ENCODE data around the gene LUZP2.

Gene LUZP2

GRCh38 chr11:24567380-24567779 is 70.5 kb downstream of the LUZP2 start:
- no peak for DNase-seq (ENCODE audit: low read depth)

DNA sequence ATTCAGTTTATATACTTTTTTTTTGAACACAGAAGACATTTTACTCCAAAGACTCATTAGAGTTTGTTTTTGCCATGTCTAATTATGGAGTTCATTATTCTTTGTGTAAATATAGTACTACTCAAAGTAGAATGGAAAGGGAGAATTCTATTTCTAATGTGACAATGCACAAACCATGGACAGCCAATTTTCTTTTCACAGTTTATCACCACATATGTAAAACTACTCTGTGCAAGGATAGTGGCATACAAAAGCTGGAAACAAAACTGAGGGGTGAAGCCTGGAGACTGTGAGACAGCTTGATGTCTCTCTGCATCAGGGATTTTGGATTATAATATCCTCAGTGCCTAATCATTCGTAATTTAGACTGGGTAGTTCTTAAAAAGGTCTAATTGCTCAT is 75.5 kb downstream of the LUZP2 start:
- DNase-seq (ENCODE audit: low read depth), result no peak

DNA sequence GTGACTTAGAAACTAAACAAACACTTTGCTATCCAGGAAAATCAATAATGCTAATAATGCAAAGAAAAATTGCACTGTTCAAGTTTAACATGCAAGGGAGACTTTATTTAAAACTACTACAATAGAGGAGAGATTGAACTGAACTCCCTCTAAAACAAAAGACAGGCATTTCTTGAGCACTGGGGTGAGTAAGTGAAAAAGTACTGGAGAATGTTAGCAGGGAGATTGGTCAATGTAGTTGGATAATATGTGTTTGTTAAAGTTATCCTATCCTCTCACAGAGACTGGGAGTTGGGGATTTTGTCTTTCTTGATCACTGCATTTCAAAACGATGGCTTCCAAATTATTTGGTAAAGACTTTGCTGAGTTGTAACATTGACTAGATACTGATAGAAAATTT is 77.6 kb downstream of the LUZP2 start:
- no peak for DNase-seq (ENCODE audit: low read depth)

DNA sequence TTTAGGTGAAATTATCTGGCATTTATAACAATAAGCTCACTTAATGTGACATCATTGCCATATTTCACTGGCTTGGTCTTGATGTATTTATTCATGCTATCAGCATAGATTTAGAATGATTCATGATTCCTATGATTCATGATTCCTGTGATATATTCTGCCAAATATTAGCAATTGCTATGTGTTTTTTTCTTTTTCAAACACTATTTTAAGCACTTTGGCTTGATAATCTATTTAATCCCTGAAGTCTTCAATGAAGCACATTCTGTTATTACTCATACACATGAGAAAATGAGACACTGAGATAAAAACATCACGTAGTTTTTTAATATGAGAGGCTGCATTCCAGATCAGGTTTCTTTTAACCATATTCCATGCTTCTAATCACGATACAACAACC is 78.5 kb downstream of the LUZP2 start:
- DNase-seq (ENCODE audit: low read depth), result no peak

GRCh38 chr11:24585192-24585591 is 88.3 kb downstream of the LUZP2 start:
- no peak for DNase-seq (ENCODE audit: low read depth)

- DNase-seq (ENCODE audit: low read depth), result no peak
Observed at GRCh38 chr11:24587635-24588034, 90.8 kb downstream of the LUZP2 start.

GRCh38 chr11:24588081-24588480 is 91.2 kb downstream of the LUZP2 start:
- DNase-seq (ENCODE audit: low read depth), result no peak

- no peak for DNase-seq (ENCODE audit: low read depth)
Observed at GRCh38 chr11:24589064-24589463, 92.2 kb downstream of the LUZP2 start.

GRCh38 chr11:24591283-24591682 is 94.4 kb downstream of the LUZP2 start:
- DNase-seq (ENCODE audit: low read depth), result no peak

DNA sequence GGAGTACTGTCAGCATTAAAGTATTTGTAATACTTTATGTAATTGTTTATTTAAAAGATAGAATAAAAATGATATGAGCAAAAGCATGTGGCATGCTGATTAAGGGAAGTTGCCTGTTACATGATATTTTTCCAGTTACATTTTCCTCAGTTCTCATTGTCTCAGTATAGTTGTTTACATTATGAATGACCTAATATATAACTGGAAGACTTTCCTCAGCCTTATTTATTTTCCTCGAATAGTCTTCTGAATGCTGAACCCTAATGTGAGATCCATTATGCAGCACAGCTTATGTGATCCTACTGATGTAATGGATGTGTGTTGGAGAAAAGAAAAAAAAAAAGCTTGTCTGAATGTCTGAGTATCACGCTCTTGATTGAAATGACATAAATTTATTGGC is 95.5 kb downstream of the LUZP2 start:
- no peak for DNase-seq (ENCODE audit: low read depth)

DNA sequence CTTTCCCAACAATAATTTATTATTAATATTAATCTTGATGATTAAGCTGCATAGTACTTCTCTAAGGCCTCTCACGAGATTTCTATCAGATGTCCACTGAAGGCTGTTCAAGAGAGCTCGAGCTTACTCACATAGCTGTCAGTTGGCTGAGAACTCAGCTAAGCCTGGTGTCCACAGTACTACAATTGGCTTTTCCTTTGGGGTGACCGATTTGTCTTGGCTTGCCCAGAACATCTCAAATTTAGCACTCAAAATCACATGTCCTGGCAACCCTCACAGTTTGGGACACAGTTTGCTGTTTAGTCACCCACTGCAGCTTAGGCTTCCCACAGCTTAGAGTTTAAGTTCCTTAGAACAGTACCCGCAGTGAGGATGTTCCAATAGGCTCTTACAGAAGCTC is 96.5 kb downstream of the LUZP2 start:
- DNase-seq (ENCODE audit: low read depth), result no peak

GRCh38 chr11:24594401-24594800 is 97.5 kb downstream of the LUZP2 start:
- no peak for DNase-seq (ENCODE audit: low read depth)

DNA sequence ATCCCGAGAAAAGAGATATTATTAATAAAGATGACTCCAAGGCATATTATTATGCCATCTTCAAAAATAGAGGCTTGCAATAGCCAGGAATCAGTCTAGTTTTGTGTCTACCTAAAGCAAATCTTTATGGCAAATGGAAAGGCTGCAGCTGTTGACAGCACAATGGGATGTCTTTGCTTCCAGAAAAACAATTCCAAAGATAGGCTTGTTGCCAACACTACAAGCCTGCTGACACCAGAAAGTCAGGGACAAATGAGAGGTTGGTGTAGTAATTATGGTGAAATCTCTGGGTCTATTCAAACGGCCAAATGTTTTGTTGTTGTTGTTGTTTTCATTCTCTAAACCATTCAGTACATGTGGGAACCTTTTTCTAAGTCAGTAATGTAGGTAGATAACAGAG is 101.8 kb downstream of the LUZP2 start:
- DNase-seq (ENCODE audit: low read depth), result no peak

- no peak for DNase-seq (ENCODE audit: low read depth)
Observed at GRCh38 chr11:24609192-24610119, 112.6 kb downstream of the LUZP2 start.

DNA sequence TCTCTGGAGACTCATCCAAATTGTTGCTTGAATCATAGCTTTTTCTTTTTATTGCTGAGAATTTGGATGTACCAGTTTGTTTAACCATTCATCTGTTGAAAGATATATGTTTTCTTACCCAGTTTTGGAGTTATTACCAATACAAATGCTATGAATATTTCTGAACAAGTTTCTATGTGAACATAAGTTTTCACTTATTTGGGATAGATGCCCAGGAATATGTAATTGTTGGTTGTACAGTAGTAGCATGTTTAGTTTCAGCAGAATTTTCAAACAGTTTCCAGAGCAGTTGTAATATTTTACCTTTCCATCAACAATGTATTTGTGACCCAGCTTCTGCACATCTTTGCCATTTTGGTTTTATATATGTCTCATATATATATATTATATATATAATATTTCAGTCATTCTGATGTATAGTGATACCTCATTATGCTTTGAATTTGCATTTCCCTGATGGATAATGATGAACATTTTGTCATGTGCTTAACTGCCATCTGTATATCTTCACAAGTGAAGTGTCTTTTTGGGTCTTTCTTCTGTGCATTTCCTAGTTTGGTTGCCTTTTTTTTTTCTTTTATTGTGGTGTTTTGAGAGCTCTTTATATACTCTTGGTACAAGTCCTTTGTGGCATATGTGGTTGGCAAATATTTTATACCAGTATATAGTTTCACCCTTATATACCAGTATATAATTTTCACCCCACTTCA is 118.8 kb downstream of the LUZP2 start:
- no peak for DNase-seq (ENCODE audit: low read depth)

- DNase-seq (ENCODE audit: low read depth), result no peak
Observed at GRCh38 chr11:24617856-24618255, 121.0 kb downstream of the LUZP2 start.

DNA sequence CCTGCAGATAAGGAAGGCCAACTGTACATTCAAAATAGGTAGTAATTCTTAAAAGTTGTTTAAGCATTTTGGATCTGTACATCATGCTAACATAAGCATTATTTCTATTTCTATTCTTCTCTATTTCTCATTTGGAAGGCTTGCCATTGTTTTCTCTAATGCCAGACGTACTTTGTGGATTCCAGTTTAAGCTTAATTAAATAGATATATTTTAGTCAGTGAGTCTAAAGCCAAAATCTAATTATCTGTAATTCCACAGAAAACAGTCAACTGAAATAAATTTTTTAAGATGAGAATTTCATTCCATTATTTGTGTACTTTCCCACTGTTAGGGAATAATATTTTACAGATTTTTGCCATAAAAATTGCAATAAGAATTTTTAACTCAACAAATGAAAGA is 123.0 kb downstream of the LUZP2 start:
- DNase-seq (ENCODE audit: low read depth), result no peak

DNA sequence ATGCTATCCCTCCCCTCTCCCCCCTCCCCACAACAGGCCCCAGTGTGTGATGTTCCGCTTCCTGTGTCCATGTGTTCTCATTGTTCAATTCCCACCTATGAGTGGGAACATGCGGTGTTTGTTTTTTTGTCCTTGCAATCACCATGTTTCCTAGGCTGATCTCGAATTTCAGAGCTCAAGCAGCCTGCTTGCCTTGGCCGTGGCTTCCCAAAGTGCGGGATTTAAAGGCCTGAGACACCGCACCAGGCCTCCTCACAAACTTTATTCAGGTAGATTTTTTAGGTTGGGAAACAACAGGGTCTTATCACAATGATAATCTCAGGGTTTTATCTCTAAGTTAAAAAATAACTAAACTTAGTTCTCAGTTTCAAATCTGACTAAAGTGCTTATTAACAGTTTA is 125.4 kb downstream of the LUZP2 start:
- DNase-seq (ENCODE audit: low read depth), result no peak

DNA sequence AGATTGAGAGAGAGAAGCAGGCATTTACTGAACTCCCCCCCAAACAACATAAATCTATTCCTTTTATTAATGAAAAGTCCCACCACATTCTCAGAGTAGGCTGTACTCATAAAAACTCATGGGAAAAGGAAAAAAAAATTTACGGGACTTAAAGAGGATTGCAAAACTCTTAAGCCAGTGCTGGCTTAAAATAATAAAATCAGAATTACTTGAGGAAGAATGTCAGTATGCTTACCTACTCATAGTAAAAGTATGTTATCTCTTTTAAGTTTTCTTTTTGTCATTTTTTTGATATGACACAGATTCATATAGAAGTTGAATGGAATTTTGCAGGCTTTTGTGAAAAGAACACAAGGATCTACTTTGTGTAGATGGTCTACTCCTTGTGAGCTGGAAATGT is 126.3 kb downstream of the LUZP2 start:
- no peak for DNase-seq (ENCODE audit: low read depth)

GRCh38 chr11:24624432-24624831 is 127.6 kb downstream of the LUZP2 start:
- DNase-seq (ENCODE audit: low read depth), result no peak

DNA sequence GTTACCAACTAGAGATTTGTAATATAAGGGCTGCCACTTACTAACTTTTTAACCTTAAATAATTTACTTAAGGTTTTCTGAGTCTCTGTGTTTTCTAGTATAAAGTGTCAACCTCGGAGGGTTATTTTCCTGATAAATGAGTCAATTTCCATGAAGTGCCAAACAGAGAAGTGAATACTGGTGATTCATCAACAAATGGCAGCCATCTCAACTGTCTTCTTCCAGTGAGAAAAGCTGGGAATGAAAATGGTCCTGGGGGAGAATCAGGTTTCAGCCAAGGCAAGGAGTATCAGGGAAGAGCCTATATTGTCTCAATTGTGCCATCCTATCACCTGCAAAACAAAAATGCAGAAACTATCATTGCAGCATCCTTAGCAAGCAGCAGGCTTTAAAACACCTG is 129.1 kb downstream of the LUZP2 start:
- no peak for DNase-seq (ENCODE audit: low read depth)

GRCh38 chr11:24628224-24628776 is 131.4 kb downstream of the LUZP2 start:
- no peak for DNase-seq (ENCODE audit: low read depth)

GRCh38 chr11:24634606-24635160 is 137.8 kb downstream of the LUZP2 start:
- no peak for DNase-seq (ENCODE audit: low read depth)
